ENCODE results near the gene SYT5. TPM values are rescaled to one million over a fixed set of nuclear protein-coding genes. Genes with fewer than 3 reads are reported as not detected.

Gene SYT5
- 0.72 TPM for polyA plus RNA-seq (2012; ENCODE audit: insufficient read length, low read depth)

DNA sequence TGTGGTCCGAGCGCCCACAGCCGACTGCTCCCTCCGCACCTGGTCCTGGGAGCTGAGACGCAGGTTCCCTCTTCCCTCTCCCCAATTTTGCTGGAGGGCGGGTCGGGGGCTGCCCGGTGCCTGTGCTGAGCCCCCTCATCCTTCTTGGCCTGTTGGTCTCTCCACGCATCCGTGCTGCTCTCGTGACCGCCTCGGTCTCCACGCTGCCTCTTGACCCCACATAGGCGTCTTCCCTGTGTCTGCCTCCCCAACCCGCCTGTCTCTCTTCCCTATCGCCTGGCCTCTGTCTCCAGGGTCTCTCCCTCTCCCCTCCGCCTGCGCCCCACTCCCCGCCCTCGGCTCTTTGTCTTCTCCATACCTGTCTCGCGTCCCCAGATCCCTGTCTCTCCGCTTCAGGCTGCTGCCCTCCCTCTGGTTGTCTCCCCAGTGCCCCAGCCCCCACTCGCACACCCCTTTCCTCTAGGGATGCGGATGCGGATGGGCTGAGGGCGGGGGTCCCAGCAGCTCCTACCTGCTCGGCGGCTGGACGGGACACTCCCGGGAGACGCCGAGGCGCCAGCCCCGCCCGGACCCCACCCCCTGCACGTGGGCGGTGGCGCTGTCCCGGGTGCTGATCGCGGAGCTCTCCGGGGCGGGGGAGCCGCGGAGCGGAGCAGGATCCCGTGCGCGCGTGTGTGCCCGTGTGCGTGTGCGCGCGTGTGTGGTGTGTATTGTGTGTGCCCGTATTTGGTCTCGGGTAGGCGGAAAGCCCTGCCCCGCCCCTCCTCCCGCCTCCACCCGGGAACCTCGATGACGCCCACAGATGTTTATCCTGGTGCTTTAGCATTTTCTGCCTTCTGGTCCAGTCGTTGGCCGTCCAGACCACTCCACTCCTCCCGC, at the start of gene SYT5:
SYT5 (minus strand) TSS at position 684 of the 879 bp plus-strand sequence. CDS start 1,248 bp downstream, outside the sequence.
- TF ChIP-seq SIN3A (IDR thresholded peaks at IDR 0.05; ENCODE audit: borderline replicate concordance, insufficient read depth, low read length) (peak; percentile 100), POLR2AphosphoS5 (IDR thresholded peaks at IDR 0.05; ENCODE audit: low read depth, low read length) (no peak), REST (IDR thresholded peaks at IDR 0.05; ENCODE audit: insufficient read depth in 1 of 2, low read depth in 2 of 2, low read length in 2 of 2) (peak; percentile 97 to 98)

DNA sequence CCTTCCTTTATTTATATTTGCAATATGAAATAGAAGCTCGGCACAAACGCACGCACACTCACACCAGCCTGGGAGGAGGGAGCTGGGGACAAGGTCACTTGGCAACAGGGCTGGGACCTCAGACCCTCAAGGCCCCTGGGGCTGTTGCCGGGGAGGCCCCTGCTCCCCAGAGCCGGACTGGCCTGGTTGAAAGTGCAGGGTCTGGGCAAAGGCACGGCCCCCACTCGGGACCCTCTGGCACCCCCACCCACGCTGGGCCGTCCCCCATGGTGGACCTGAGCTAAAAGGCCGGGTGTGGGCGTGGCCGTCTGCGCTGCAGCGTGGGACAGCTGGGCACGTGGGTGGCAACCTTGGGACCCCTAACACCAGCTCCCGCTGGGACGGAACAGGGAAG, 49.7 kb upstream of the SYT5 start:
- TF ChIP-seq TAF1 (IDR thresholded peaks at IDR 0.05; ENCODE audit: borderline replicate concordance, insufficient read depth, low read length) = no peak
- no peak for TF ChIP-seq SIN3A (IDR thresholded peaks at IDR 0.05; ENCODE audit: borderline replicate concordance, insufficient read depth, low read length)
- no peak for TF ChIP-seq REST (IDR thresholded peaks at IDR 0.05; ENCODE audit: insufficient read depth in 1 of 2, low read depth in 2 of 2, low read length in 2 of 2)
- no peak for TF ChIP-seq FOXP2 (optimal IDR thresholded peaks at IDR 0.05; ENCODE audit: borderline replicate concordance, extremely low read depth, extremely low read length, insufficient read depth)
- TF ChIP-seq POLR2AphosphoS5 (IDR thresholded peaks at IDR 0.05; ENCODE audit: low read depth, low read length) = no peak

DNA sequence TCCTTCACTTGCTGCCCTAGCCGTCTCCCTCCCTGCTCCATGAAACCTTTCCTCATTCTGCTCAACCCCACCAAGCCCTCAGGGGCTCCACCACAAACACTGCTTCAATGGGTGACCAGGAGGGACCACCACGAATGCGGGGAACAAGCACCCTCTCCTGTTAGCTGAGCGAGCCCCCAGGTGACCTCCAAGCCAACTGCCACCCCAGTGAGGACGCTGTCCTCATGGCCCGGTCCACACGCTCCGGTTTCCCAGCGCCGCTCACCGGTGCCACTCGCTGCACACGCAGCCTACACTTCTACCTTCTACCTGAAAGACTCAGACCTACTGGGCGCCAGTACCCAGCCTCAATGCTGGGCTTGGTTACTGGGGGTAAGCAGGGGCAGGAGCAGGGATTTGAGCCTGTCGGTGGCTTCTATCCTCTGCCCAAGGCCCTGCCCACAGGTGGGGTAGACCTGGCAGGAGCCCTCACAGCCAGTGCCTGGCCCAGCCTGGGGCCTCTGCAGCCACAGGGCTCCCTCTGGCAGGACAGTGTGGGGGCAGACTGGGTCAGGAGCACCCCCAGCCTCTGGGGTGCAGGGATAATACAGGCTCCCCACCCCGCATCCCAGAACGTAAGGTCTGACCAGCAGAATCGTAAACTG, 49.2 kb upstream of the SYT5 start:
- no peak for TF ChIP-seq FOXP2 (optimal IDR thresholded peaks at IDR 0.05; ENCODE audit: borderline replicate concordance, extremely low read depth, extremely low read length, insufficient read depth)
- TF ChIP-seq POLR2AphosphoS5 (IDR thresholded peaks at IDR 0.05; ENCODE audit: low read depth, low read length) = no peak
- TF ChIP-seq REST (IDR thresholded peaks at IDR 0.05; ENCODE audit: insufficient read depth in 1 of 2, low read depth in 2 of 2, low read length in 2 of 2) = no peak
- no peak for TF ChIP-seq TAF1 (IDR thresholded peaks at IDR 0.05; ENCODE audit: borderline replicate concordance, insufficient read depth, low read length)
- TF ChIP-seq SIN3A (IDR thresholded peaks at IDR 0.05; ENCODE audit: borderline replicate concordance, insufficient read depth, low read length) = no peak

- TF ChIP-seq FOXP2 (optimal IDR thresholded peaks at IDR 0.05; ENCODE audit: borderline replicate concordance, extremely low read depth, extremely low read length, insufficient read depth) = no peak
- no peak for TF ChIP-seq POLR2AphosphoS5 (IDR thresholded peaks at IDR 0.05; ENCODE audit: low read depth, low read length)
Measured at GRCh38 chr19:55228403-55229031, 48.4 kb upstream of the SYT5 start, which contains the start of gene TMEM86B. TMEM86B (minus strand) TSS chr19:55228763; CDS start chr19:55228741, 22 bp downstream.

GRCh38 chr19:55228015-55228391, 47.9 kb upstream of the SYT5 start:
- TF ChIP-seq SIN3A (IDR thresholded peaks at IDR 0.05; ENCODE audit: borderline replicate concordance, insufficient read depth, low read length) (no peak), POLR2AphosphoS5 (IDR thresholded peaks at IDR 0.05; ENCODE audit: low read depth, low read length) (no peak), REST (IDR thresholded peaks at IDR 0.05; ENCODE audit: insufficient read depth in 1 of 2, low read depth in 2 of 2, low read length in 2 of 2) (no peak), TAF1 (IDR thresholded peaks at IDR 0.05; ENCODE audit: borderline replicate concordance, insufficient read depth, low read length) (no peak), FOXP2 (optimal IDR thresholded peaks at IDR 0.05; ENCODE audit: borderline replicate concordance, extremely low read depth, extremely low read length, insufficient read depth) (no peak)

Measured in PFSK-1 (cell line).